GM19023 (cell line): ENCODE measurements around the gene PARD3B.

Experiments used
- ATAC-seq: cut with Tn5 transposase; IDR thresholded peaks from one replicate; pipeline ENCODE4 v1.9.1; 2021; ENCODE audit warnings: mild to moderate bottlenecking, moderate library complexity; ENCODE audit not compliant: unreplicated experiment

PARD3B gene

DNA sequence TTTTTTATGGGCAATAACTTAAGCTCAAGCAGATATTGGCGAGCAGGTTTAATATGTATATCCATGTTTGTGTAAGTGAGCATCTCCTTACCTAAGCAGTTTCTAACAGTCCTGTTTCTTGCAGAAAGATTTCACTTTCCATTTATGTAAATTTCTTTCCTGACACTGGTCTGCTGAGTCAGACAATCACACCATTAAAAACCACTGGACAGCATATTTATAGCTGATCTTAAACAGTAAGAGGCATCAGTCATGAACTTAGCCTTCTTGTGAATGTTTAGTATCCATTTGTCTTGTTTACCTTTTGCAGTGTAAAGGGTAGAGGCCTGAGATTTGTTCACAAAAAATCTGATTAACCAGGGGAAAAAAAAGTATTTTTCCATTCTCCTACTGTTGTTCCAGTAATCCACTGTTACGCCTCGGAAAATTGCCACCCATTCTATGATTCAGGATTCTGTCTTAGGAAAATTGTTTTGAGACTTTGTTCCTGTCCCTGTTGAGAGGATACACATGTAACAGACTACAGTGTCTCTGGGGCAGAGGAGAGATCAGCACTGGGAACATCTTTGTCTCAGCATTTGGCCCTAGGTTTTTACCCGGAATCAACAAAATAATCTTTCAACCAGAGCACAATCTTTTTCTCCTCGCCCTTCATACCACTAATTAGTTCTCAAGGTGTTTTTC is 616.0 kb downstream of the PARD3B start:
- ATAC-seq = no peak

DNA sequence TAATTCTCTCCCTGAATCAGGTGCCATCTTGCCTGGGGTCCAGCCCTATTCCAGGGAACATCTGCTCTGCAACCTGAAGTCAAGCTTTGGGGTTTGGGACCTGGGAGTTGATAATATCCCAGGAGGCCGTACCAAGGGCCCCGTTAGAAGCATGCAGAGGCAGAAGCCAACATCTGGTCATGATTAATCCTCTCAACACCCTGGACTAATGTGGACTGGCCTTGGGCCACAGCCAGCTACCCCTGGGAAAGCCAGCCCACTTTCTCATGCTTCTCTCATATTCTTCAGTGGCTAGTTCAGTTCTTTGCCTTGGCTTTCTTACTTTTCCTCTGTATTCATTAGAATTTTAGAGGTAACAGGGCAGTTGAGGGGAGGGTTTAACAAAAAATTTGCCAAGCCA is 621.5 kb downstream of the PARD3B start:
- ATAC-seq = no peak

DNA sequence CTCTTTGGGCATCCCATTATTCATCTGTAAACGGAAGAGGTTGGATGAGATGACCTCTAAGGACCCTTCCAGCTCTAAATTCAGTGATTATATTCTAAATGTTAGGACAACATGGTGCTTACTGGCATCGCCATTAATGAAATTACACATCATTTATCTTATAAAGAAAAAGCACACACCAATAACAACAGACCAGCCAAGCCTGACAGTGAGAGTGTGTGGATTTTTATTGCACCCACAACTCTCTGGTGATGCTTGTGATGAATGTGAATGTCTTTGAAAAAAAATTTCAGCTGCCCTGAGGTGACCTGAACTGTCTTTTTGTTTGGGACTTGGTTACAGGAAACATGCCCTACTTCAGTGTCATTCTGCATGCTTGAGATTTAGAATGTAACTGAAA is 623.7 kb downstream of the PARD3B start:
- ATAC-seq = no peak

DNA sequence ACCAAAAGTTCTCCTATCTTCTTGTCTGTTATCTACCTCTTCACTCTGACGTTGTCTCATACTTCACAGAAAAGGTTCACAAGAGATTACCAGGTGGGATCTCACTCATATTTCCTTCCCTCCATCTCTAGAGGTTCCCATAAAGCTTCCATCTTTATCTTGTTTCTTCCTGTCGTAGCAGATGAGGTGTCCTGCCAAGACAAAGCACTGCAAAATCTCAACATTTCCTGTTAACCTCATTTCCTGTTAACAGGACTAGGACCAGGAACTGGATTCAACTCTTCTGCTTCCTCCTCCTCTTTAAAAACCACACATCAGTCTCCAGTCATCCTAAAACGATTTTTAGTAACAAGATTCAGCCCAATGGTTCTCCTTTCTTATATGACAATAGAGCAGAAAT is 624.2 kb downstream of the PARD3B start:
- ATAC-seq = no peak

DNA sequence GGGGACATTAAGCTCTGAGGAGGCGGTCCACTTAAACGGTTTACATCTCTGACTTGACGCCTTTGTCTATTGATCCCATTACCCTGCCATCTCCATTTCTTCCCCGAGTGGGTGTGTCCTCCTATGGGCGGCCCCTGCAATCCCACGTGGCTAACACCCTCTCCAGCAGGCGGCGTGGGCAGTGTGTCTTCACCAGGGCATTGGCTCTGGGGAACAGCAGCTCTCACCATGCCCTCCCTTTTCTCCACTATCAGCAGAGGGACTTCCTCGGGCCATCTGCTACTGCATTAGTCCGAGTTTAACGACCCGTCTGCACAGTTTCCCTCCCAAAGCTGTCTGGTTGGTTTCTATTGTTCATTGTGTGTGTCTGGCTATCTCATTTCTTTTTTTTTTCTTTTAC is 625.1 kb downstream of the PARD3B start:
- ATAC-seq = no peak

DNA sequence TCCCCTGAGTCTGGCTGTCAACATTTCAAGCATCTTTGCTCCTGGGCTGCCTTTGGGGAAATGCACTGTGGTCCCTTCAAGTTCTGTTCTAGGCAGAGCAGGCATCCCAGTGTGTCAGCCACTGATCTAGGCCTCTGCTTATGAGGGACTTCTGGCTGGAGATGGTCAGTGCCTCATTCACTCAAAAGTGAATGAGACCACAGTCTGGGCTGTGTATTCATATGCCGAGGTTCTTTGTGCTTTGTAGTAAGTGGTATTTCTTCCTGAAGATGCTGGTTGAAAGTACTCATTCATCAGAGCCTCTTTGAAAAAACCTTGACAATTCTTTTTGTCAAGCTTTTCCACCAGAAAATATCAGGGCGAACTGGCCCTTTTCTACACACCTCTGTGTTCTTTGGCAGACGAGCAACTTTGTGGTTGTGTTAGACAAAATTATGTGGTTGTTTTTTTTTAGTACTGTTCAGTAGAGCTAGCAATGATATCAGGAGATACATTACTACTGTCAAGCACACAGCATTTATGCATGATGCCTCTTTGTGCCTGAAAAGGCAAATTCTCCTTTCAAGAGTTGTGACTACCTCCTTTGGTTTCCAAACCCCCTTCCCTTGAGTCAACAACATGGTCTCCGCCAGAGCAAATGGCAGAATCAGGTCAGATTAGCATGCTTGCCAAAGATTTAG is 626.1 kb downstream of the PARD3B start:
- no peak for ATAC-seq

DNA sequence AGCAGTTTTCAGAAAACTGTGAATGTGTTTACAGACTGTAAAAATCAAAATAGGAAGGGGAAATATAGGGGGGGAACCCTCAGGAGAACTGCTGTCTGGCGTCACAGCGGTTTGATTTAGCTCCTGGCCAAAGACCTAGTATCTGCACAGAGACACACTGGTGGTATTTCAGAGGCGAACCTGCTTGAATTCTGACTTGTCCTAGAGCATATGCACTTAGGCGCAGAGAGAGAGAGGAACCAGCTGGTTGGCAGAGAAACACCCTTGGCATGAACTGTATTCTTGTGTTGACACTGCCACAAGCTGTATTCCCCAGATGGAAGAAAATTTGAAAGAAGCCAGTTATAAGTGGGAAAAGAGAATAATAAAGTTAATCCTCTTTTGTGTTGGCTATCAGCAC is 630.6 kb downstream of the PARD3B start:
- ATAC-seq = no peak

DNA sequence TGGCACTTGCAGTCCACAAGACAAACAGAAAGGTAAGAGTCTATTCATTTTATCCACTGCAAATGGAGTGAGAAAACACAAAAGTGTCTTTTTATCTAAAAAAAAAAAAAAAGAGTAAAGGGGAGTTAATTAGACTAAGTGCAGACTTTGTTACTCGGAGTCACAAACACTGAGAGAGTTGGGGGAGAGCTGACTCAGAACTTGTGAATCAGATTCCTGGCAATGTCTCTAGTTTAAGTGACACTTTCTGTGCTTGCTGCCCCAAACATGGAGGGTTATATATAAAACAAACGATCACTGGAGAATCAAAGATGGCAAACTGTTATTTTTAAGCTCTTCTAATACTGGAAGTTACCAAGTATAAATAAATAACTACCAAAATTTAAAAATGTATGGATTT is 631.3 kb downstream of the PARD3B start:
- ATAC-seq = no peak

DNA sequence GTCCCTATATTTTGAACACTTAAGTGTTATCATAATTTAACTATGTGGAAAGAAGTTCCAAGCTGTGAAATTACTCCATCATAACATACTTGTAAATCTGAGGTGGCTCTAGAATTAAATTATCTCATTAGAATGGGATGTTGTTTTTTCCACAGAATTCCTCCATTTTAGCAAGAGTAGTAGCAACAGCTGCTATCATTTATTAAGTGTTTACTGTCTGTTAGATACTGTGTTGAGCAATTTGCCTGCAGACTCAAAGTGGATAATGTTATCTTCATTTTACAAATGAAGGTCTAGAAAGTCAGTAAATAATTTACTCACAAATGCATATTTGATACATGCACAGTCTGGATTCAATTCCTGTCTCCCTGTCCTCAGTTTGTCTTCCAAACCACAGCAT is 632.3 kb downstream of the PARD3B start:
- ATAC-seq = no peak

DNA sequence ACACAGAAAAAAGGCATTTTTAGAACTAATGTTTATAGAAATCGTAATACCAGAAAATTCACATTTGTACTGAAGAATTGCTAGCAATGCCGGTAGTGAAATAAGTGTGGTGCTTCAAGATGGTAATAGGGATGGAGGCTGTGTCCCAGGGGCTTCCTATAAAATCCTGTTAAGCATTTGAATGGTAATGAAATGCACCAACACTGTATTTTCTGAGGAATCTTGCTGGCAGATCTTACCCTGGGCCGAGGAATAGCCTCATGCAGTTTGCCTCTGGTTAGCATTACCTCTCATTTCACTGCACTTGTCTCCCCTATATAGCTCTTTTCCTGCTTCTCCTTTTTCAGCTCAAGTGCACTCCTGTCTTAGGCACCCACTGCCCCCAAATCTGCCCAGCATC is 635.5 kb downstream of the PARD3B start:
- ATAC-seq = no peak

DNA sequence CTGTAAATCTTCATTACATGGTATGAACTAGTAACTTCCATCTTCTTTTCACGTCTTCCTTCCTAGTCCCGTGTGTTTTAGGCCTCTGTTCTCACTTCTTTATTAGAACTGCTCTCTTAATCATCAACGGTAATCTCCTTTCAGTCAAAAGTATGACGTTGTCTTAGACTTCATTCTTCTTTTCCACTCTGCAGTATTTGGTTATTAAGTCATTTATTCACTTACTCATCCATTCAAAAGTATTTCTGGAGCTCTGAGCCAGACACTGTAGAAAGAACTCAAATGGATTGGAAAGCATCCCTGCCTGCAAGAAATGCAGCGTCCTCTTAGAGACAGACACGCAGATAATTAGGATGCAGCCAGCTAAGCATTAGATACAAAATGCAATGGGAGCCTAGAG is 642.5 kb downstream of the PARD3B start:
- ATAC-seq = no peak

DNA sequence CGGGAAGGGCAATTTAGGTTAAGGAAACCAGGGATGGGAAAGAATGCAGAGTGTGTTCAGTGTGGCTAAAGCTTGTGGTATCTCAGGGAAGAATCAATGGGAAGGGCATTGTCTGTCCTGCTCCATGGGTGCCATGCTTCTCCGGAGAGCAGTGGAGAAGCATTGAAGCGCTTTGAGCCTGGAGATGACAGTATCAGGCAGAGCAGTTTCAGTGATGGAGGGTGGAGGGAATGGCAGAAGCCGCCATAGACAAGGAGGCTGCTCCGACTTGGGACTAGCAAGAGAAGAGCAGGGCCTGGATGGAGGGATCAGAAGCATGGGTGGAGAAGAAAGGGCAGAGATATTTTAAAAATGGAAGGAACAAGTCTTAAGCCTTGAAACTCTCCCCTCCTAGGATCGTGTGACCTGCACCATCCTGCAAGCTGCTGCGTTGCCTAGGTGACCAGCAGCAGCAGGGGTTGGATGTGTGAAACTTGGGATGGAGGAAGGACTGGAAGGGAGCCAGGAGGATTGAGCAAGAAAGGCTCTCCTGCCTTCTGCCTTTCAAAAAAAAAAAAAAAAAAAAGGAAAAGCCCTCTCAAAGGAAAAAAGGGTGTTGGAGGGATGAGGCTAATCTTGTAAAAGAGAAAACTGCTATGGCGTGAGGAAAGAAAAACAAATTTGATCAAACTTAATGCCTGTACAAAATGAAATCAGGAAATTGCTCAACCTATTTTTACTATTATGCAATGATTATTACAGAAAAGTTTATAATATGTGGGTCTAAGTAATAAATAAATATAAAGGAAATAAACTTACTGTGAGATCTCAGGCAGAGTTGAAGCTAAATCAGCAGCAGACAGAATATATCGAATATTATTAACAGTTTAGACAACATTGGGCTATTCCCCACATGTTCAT is 643.2 kb downstream of the PARD3B start:
- no peak for ATAC-seq

DNA sequence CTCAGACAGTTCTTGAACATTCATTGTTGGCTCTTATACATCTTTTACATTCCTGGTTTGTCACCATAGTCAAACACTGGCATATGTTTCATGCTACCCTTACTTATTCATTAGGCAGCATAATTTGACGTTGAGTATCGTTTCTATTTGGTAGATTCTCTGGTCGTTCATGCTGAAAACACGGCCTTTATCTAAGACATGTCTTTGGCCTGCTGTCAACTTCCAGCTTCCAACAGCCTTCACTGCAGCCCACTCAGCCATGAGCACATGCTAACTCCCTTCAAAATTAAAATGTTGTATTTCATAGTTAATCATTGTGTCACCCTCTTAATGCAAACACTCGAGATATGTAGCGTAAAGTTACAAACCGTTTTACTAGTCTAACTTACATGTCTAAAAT is 644.0 kb downstream of the PARD3B start:
- ATAC-seq = no peak

DNA sequence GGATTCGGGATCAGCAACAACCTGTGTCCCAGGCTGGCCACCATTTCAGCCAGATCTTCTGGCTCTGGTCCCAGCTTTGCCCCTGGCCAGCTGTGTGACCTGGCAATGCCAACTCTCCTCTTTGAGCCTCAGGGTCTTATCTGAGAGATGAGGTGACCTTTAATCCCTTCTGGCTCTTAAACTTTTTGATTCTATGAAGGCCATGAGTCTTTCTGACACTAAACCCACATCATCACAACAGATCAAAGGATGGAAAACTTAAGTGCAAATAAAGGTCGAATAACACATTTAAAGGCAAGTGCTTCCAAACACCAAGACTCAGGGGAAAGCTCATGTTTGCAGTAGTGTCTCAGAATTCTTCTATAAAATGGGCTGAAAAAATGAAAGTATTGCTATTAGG is 645.3 kb downstream of the PARD3B start:
- no peak for ATAC-seq

DNA sequence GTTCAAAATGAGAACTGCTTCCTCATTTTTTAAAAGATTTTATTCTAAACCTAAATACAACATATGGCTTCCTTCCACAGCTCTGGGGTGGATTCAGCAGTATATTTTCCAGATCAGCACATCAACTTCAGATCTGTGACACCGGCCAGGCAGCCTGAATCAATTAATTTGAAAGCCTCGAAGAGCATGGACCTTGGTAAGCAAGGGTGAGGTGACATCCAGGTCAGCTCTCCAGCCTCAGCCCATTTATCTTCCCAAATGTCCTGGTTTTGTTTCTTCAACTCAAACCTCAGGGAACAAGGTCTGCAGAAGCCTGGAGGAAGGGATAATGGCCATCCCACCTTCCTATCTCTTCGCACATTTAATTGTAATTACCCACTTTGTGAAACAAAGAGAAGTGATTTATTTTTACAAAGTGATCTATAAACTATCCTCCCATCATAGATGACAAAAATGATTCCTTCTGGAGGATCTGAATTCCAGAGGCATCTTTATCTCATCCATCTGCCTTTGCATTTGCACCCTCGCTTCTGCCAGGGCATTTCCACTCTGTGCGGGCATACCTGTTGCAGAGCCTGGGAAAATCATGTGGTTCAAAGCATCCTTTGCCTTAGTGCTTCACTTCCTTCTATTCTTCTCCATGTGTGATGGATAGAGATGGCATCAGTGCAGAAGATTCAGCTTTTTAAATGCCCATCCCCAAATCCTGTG is 648.0 kb downstream of the PARD3B start:
- no peak for ATAC-seq

DNA sequence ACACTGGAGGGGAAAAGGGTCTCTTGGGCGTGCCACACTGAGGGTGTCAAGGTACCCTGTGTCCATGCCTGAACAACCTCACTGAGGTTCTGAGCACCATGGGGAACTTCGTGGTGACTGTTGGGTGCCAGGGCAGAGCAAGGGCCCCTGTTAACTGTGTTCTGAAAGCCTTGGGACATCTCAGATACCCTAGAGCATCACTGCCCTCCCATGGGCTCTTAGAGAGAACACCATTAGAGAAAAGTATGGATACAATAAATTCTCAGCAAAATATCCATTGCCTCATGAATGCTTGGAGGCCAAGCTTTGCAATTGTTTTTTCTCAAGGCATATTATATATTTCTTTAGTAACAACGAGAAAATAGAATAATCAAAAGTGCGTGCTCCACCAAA is 648.6 kb downstream of the PARD3B start:
- ATAC-seq = no peak

DNA sequence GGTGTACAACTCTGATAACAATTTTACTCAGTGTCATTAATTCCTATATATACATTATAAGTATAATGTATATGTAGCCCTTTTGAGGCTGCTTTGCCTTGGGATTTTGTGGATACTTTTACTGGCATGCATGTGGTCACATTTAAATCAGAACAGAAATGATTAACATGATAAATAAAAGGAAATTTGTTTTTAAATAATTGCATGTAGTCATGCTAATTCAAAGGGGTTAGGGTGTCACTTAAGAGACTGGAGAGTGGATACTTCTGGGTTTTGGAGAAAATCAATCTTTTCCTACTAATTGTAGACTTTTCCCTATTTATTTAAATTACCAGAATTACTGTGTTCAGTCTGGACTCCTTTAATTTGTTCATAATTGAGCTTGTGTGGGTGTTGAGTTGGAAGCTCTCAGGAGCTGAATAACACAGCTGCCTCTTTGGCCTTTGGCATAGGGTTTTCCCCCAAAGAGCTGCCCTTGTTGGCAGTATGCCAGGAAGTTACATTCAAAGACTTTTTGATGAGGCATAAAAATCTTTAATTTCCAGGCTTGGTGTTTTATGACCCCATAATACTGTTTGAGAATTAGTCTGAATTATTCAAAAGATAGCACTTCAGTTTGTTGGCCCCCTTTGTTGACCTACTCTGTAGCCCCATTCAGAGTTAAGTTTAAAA is 652.3 kb downstream of the PARD3B start:
- no peak for ATAC-seq

DNA sequence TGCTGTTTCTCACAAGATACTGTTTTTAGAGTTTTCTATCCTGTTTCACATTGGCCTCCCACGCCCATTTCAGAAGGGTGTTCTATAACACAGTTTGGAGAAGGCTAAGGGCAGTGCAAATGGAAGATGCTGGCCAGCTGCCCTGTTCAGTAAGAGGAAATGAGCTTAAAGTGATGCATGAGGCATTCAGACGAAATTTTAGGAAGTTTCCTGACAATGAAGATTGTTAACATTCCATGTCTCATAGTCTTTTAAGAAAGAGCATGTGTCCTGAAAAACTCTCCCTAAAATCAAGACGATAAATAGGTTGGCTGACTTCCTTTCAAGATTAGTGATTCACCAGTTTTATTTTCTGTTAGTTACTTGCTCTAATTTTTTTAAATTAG is 652.9 kb downstream of the PARD3B start:
- no peak for ATAC-seq

DNA sequence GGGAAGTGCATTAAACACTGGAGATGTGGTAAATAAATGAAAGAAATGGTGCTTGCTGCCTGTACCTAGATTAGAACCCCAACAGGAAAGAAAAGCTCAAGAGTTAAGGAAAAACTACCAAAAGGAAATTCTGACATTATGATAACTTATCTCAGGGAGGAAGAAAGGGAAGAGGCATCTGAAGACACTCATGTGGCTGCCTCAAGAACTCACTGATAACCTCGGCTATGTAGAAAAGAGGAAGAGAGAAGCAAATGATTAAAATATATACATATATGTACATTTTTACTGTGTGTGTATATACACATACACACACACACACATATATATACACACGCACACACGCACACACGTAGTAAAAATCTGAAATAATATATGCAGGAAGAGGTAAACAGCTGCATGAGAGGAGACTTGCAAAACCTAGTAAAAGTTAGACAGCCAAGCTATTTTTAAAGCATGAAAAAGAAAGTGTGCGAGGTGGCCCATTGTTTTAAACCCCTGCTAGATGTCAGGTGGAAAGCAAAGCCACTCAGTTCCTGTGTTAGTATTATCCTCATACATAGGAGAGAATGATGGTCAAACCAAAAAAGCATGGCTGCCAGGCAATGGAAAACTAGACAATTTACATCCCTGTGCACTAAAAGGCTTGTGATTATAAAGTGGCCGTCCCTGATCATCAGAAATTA is 654.0 kb downstream of the PARD3B start:
- no peak for ATAC-seq

DNA sequence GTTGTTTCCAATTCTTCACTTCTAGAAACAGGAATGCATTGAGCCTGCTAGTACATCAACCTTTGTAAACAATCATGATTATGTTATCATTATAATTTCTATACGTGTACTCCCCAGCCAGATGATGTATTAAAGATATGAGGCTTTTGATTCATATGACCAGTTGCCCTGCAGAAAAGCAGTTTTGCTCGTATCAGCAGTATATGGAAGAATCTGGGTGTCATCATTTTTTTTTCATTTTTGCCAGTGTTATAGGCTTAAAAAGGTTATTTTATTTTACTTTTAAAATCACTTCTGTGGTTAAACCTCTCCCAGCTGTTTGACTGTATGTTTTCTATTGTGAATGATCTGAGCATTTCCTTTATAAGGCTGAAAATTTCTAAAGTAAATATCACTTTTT is 665.2 kb downstream of the PARD3B start:
- ATAC-seq = no peak
